Left renal pelvis (tissue), 4 donors: ENCODE measurements around the gene ARHGAP18. TPM values are rescaled to one million over a fixed set of nuclear protein-coding genes. Genes with fewer than 3 reads are reported as not detected.
A peak's percentile ranks its signal among the peaks of the same experiment; 100 is the strongest.

Experiments
- DNase-seq, 4 donors: peaks; one replicate each; pipeline ENCODE4 v3.0.0-alpha.2; 2013; ENCODE audit warnings: low read depth in 4 of 4, low spot score in 3 of 4
- polyA plus RNA-seq, 4 donors: library from polyadenylated mRNA; unstranded; fragments of 120-200 nt; gene quantifications; one replicate each; pipeline ENCODE4 v1.2.1, GENCODE V29; 2013; ENCODE audit not compliant: insufficient read length in 4 of 4

Gene ARHGAP18
- polyA plus RNA-seq, 4 donors = 18.5 to 42.5 (median 38.3) TPM

- no peak for DNase-seq
These were observed 86.8 kb downstream of the ARHGAP18 start for GRCh38 chr6:129623008-129623732.

GRCh38 chr6:129621252-129621651 is 88.7 kb downstream of the ARHGAP18 start:
- DNase-seq = no peak

- no peak for DNase-seq
These were observed 89.8 kb downstream of the ARHGAP18 start for GRCh38 chr6:129620234-129620610.

- DNase-seq = no peak
These were observed 90.3 kb downstream of the ARHGAP18 start for GRCh38 chr6:129619579-129620233.

- no peak for DNase-seq
These were observed 92.0 kb downstream of the ARHGAP18 start for GRCh38 chr6:129617986-129618385.

GRCh38 chr6:129615496-129615895 is 94.5 kb downstream of the ARHGAP18 start:
- DNase-seq = no peak

GRCh38 chr6:129615020-129615419 is 95.0 kb downstream of the ARHGAP18 start:
- DNase-seq = no peak

- no peak for DNase-seq
These were observed 95.5 kb downstream of the ARHGAP18 start for GRCh38 chr6:129614464-129614863.

GRCh38 chr6:129612440-129612839 is 97.5 kb downstream of the ARHGAP18 start:
- no peak for DNase-seq

GRCh38 chr6:129609635-129610034 is 100.3 kb downstream of the ARHGAP18 start:
- no peak for DNase-seq

- no peak for DNase-seq
These were observed 101.0 kb downstream of the ARHGAP18 start for GRCh38 chr6:129608886-129609537.

- no peak for DNase-seq
These were observed 102.3 kb downstream of the ARHGAP18 start for GRCh38 chr6:129607581-129608186.

- DNase-seq = no peak
These were observed 103.3 kb downstream of the ARHGAP18 start for GRCh38 chr6:129606664-129607063.

GRCh38 chr6:129605967-129606366 is 104.0 kb downstream of the ARHGAP18 start:
- no peak for DNase-seq

GRCh38 chr6:129605095-129605494 is 104.9 kb downstream of the ARHGAP18 start:
- DNase-seq = no peak

- DNase-seq = no peak
These were observed 105.7 kb downstream of the ARHGAP18 start for GRCh38 chr6:129604321-129604720.

- no peak for DNase-seq
These were observed 106.2 kb downstream of the ARHGAP18 start for GRCh38 chr6:129603741-129604140.

GRCh38 chr6:129601323-129601722 is 108.7 kb downstream of the ARHGAP18 start:
- no peak for DNase-seq

- DNase-seq = no peak
These were observed 110.5 kb downstream of the ARHGAP18 start for GRCh38 chr6:129599467-129599866.

GRCh38 chr6:129598244-129599187 is 111.5 kb downstream of the ARHGAP18 start:
- DNase-seq = peak; percentile 38 to 53 (median 50)
